Skin of body (tissue), 3 donors: ENCODE measurements around the gene IFT172. TPM values are rescaled to one million over a fixed set of nuclear protein-coding genes. Genes with fewer than 3 reads are reported as not detected.
A peak's percentile ranks its signal among the peaks of the same experiment; 100 is the strongest.
"Not testable (repeated sequence)": the region's sequence is repeated elsewhere in the genome, so short reads cannot be mapped to it uniquely, and the experiment has no call there.

Source experiments
- DNase-seq: peaks from one replicate; lab custom pipeline; 2025; lab: John Stamatoyannopoulos, UW
- small RNA-seq: library from RNA; depleted of rRNA; stranded (forward); fragments of <200 nt; gene quantifications from one replicate; pipeline ENCODE3, GENCODE V24; 2014; ENCODE audit warnings: low replicate concordance
- total RNA-seq: library from RNA; depleted of rRNA; stranded (reverse); fragments of >200 nt; gene quantifications from one replicate; pipeline ENCODE4 v1.2.3, GENCODE V29; 2014

IFT172 gene
- total RNA-seq, 1 donor from 2014 or later: 25.9 TPM

- DNase-seq: peak; percentile 88
Observed at GRCh38 chr2:27428213-27428977, 61.1 kb downstream of the IFT172 start, which contains the start of gene NRBP1. NRBP1 (plus strand) TSS chr2:27428631; CDS start chr2:27433274, 4,643 bp downstream.

GRCh38 chr2:27427863-27428212 lies 61.7 kb downstream of the IFT172 start:
- DNase-seq: peak; percentile 79

- DNase-seq: not testable (repeated sequence)
Observed at GRCh38 chr2:27425039-27425438, 64.5 kb downstream of the IFT172 start.

- no peak for DNase-seq
Observed at GRCh38 chr2:27422958-27423357, 66.6 kb downstream of the IFT172 start.

GRCh38 chr2:27421660-27422250 lies 67.8 kb downstream of the IFT172 start:
- no peak for DNase-seq

- DNase-seq: no peak
Observed at GRCh38 chr2:27420996-27421395, 68.5 kb downstream of the IFT172 start.

GRCh38 chr2:27416151-27416550 lies 73.4 kb downstream of the IFT172 start:
- DNase-seq: no peak

- no peak for DNase-seq
Observed at GRCh38 chr2:27412419-27413152, 77.0 kb downstream of the IFT172 start.

- DNase-seq: peak; percentile 89
Observed at GRCh38 chr2:27409321-27410073, 80.0 kb downstream of the IFT172 start, which contains the start of gene PPM1G. PPM1G (minus strand) TSS chr2:27409591; CDS start chr2:27409422, 169 bp downstream.

GRCh38 chr2:27408601-27409320 lies 80.8 kb downstream of the IFT172 start:
- no peak for DNase-seq

- DNase-seq: no peak
Observed at GRCh38 chr2:27407798-27408491, 81.6 kb downstream of the IFT172 start.

- DNase-seq: no peak
Observed at GRCh38 chr2:27400348-27401135, 89.0 kb downstream of the IFT172 start.

- no peak for DNase-seq
Observed at GRCh38 chr2:27398962-27399361, 90.6 kb downstream of the IFT172 start.

Small RNA genes within 50 kb of the gene (small RNA-seq; reads per million reads assigned to genes)
- gene RNU6-986P: not detected

Other genes with a start within 250 kb of the IFT172 start
- gene SLC30A3, start 226.7 kb downstream of the IFT172 start, total RNA-seq: 0.10 TPM
- not detected for gene DNAJC5G, start 214.3 kb downstream of the IFT172 start, total RNA-seq
- 6.0 TPM for gene TRIM54, start 207.3 kb downstream of the IFT172 start, total RNA-seq
- 0.30 TPM for gene UCN, start 181.3 kb downstream of the IFT172 start, total RNA-seq
- gene MPV17, start 166.6 kb downstream of the IFT172 start, total RNA-seq: 34.9 TPM
- gene GTF3C2, start 133.0 kb downstream of the IFT172 start, total RNA-seq: 32.5 TPM
- gene EIF2B4, start 119.4 kb downstream of the IFT172 start, total RNA-seq: 23.5 TPM
- gene SNX17, start 119.1 kb downstream of the IFT172 start, total RNA-seq: 53.7 TPM
- 5.1 TPM for gene ZNF513, start 109.0 kb downstream of the IFT172 start, total RNA-seq
- gene PPM1G, start 80.2 kb downstream of the IFT172 start, total RNA-seq: 33.1 TPM
- 70.4 TPM for gene NRBP1, start 61.1 kb downstream of the IFT172 start, total RNA-seq
- gene KRTCAP3, start 47.4 kb downstream of the IFT172 start, total RNA-seq: 2.5 TPM
- gene FNDC4, start 5.5 kb upstream of the IFT172 start, total RNA-seq: 10.6 TPM
- 0.49 TPM for gene GCKR, start 7.1 kb upstream of the IFT172 start, total RNA-seq
- gene ZNF512, start 93.3 kb upstream of the IFT172 start, total RNA-seq: 24.7 TPM
- gene CCDC121, start 139.3 kb upstream of the IFT172 start, total RNA-seq: 6.3 TPM
- gene GPN1, start 139.3 kb upstream of the IFT172 start, total RNA-seq: 22.9 TPM
- 17.8 TPM for gene SUPT7L, start 173.9 kb upstream of the IFT172 start, total RNA-seq
- 17.4 TPM for gene SLC4A1AP, start 174.1 kb upstream of the IFT172 start, total RNA-seq